ENCODE measurements around the gene NENF.

NENF gene

DNA sequence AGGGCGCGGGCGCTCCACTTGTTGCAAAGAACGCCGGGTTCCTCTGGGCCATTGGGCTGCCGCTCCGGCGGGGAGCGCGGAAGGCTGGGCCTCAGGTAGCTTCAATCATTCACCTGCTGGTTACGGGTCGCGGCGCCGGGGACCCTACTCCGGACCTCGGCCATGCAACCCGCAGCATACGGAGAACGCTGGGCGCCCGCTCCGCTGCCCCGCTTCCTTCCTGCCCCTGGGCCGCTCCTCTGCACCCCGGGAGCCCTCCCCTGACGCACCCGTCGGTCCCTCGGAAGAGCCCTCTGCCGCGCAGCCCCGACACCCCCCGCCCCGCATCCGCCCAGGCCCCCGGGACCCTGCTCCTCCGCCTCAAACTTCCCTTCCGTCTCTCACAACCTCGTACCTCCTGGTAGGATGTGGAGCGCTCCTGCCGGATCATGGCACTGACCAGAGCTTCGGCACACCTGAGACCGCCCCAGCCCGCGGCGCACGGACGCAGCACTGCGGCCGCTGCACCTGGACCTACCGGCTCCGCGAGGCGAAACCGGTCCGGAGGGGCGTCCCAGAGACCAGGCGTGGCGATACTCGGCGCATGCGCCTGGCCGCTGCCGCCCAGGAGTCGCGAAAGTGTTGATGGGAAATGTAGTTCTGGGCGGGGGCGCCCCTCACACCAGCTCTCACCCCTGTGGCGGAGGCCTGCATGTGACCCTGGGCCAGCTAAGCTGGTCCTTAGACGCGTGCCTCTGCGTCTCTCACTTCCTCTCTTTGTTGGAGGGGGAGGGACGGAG is 18.2 kb upstream of the NENF start, which contains the start of gene PACC1:
TSS of gene PACC1 (minus strand) at position 559 of the 779 bp plus-strand sequence. CDS start at position 430, 129 bp downstream.
- H3K36me3 Mint-ChIP-seq (ENCODE audit: low read depth) = peaks cover 18% of the 10 kb centered on the region
- H3K4me1 Mint-ChIP-seq (ENCODE audit: low read depth) = peaks cover 22% of the 10 kb centered on the region
- peak; percentile 92 for DNase-seq (ENCODE audit: low spot score)
- H3K9me3 Mint-ChIP-seq = no peaks in the 10 kb centered on the region
- H3K27ac Mint-ChIP-seq = peak within 1 kb of the TSS; percentile 89
- no peaks in the 10 kb centered on the region for H3K27me3 Mint-ChIP-seq (ENCODE audit: low read depth)
- H3K4me3 Mint-ChIP-seq = peak within 1 kb of the TSS; percentile 89

DNA sequence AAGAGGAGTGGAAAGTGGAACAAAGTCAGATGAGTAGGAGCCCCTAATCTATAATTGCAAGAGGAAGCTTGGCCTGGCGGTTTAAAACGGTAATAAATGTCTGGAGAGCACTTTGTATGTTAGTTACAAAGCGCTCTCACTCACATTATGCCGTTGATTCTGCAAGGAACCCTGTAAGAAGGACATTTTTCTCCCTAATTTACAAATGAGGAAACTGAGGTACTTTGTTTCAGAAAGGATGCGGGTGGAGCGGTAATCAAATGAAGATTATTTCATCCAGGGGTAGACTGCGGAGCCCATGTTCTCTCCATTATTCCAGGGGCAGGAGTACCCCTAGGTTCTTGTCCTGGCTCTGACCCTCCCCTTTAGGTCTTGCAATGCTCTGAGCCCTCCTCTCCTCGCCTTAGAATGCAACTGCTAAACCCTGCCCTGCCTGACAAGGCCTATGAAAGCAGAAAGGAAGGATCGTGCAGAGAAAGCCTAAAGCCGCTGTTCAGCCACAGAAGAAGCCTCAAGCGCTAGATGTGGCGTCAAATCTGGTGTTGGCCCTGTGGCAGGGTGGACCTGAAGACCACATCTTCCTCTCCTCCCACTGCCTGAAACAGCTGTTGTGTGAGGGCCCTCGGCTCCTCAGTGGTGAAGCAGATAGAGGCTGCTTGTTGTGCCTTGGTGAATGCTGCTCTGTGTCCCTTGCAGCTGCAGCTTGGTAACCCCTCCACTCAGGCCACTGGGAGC is 17.4 kb upstream of the NENF start:
- Mint-ChIP-seq H3K27me3 (ENCODE audit: low read depth) (no peaks in the 10 kb centered on the region), H3K36me3 (ENCODE audit: low read depth) (peaks cover 10% of the 10 kb centered on the region), H3K27ac (peak overlapping the region; percentile 89), H3K4me1 (ENCODE audit: low read depth) (peaks cover 22% of the 10 kb centered on the region), H3K9me3 (no peaks in the 10 kb centered on the region), H3K4me3 (peak overlapping the region; percentile 89)
- DNase-seq (ENCODE audit: low spot score) = no peak

DNA sequence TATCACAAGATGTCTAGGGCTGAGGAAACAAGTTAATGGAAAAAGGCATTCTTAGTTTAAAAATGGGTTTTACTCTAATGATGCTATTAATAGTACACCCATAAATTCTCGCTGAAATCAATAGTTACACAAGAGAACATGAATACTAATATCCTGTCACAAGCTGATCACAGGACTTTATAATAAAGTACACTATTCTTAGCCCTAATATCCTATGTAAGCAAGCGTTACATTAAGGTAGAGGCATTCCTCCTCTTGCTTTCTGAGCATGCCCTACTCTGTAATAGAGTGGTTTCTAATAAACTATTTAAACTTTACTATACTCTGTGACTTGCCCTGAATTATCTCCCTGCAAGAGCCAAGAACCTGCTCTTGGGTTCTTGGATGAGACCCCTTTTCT is 11.6 kb upstream of the NENF start:
- Mint-ChIP-seq H3K4me3 (no peak overlapping the region), H3K9me3 (no peaks in the 10 kb centered on the region), H3K36me3 (ENCODE audit: low read depth) (no peaks in the 10 kb centered on the region), H3K27me3 (ENCODE audit: low read depth) (peaks cover 21% of the 10 kb centered on the region), H3K27ac (no peak overlapping the region), H3K4me1 (ENCODE audit: low read depth) (no peaks in the 10 kb centered on the region)
- no peak for DNase-seq (ENCODE audit: low spot score)

DNA sequence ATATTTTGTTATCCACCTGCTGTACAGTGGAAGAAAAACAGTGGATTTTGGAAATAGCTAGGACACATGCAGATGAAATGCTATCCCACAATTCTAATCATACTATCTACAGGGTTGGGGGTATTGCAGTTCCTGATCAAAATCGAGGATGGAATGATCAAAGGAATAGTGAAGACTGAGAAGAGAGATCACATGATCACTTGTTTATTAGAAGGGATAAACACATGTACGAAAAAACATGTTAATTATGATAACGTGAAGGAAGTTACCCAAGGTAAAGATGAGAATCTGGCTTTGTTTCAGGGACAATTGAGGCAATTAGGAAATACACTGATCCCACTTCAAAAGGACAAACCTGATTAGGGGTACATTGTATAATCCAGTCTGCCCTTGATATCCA is 8.8 kb upstream of the NENF start:
- Mint-ChIP-seq H3K27ac (no peak overlapping the region), H3K4me1 (ENCODE audit: low read depth) (no peaks in the 10 kb centered on the region), H3K27me3 (ENCODE audit: low read depth) (peaks cover 27% of the 10 kb centered on the region), H3K9me3 (no peaks in the 10 kb centered on the region), H3K4me3 (no peak overlapping the region), H3K36me3 (ENCODE audit: low read depth) (no peaks in the 10 kb centered on the region)
- DNase-seq (ENCODE audit: low spot score) = no peak

DNA sequence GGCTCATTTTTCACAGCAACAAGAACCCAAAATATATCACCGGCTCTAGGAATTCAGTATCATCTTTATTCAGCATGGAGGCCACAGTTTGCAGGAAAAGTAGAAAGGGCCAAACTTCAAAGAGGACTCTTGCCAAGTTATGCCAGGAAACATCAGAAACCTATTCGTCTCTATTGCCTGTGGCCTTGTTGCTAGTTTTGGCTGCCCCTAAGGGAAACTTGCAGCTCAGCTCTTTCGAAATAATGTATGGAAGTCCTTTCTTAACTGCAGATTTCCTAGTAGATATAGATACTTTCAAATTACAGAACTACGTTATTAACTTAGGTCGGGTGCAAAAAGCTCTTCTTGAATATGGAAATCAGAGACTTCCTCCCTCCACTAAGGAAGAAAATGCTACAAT is 4.2 kb upstream of the NENF start:
- H3K4me3 Mint-ChIP-seq = no peak overlapping the region
- peaks cover 14% of the 10 kb centered on the region for H3K4me1 Mint-ChIP-seq (ENCODE audit: low read depth)
- peaks cover 31% of the 10 kb centered on the region for H3K27me3 Mint-ChIP-seq (ENCODE audit: low read depth)
- no peaks in the 10 kb centered on the region for H3K36me3 Mint-ChIP-seq (ENCODE audit: low read depth)
- H3K9me3 Mint-ChIP-seq = no peaks in the 10 kb centered on the region
- H3K27ac Mint-ChIP-seq = no peak overlapping the region
- no peak for DNase-seq (ENCODE audit: low spot score)

DNA sequence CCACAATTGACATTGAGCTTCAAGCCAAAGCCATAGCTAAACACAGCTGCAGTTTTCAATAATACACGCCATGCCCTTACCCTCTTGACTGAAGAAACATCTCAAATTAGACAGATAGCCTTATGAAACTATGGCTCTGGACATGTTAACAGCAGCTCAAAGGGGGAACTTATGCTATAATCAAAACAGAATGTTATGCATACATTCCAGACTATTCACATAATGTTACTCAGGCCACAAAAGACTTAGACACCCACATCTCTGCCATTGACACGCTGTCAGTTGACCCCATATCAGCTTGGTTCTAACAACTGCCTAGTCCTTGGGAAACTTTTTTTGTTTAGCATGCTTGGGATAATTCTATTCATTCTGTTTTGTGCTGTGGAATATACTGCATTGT is 2.3 kb upstream of the NENF start:
- Mint-ChIP-seq H3K4me3 (no peak overlapping the region), H3K27me3 (ENCODE audit: low read depth) (peaks cover 17% of the 10 kb centered on the region), H3K9me3 (no peaks in the 10 kb centered on the region), H3K27ac (no peak overlapping the region), H3K36me3 (ENCODE audit: low read depth) (no peaks in the 10 kb centered on the region), H3K4me1 (ENCODE audit: low read depth) (peaks cover 19% of the 10 kb centered on the region)
- no peak for DNase-seq (ENCODE audit: low spot score)

DNA sequence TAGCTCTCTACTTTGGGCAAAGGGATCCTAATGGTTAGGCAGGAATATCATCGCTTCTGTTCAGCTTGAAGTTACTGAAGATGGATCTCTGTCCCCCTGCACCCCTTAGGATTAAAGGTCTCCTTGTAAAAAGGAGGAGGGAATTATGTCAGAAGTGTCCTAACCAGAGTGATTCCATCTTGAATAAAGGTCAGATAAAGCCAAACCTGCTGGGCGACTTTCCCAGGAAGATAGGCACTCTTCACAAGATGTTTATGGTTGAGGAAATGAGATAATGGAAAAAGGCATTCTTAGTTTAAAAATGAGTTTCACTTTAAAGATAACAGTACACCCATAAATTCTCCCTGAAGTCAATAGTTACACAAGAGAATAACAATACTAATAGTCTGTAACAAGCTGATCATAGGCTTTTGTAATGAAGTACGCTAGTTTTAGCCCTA is 1.7 kb upstream of the NENF start:
- Mint-ChIP-seq H3K4me3 (peak overlapping the region; percentile 19), H3K4me1 (ENCODE audit: low read depth) (peaks cover 19% of the 10 kb centered on the region), H3K36me3 (ENCODE audit: low read depth) (no peaks in the 10 kb centered on the region), H3K27me3 (ENCODE audit: low read depth) (peaks cover 17% of the 10 kb centered on the region), H3K27ac (peak overlapping the region; percentile 13), H3K9me3 (no peaks in the 10 kb centered on the region)
- no peak for DNase-seq (ENCODE audit: low spot score)

DNA sequence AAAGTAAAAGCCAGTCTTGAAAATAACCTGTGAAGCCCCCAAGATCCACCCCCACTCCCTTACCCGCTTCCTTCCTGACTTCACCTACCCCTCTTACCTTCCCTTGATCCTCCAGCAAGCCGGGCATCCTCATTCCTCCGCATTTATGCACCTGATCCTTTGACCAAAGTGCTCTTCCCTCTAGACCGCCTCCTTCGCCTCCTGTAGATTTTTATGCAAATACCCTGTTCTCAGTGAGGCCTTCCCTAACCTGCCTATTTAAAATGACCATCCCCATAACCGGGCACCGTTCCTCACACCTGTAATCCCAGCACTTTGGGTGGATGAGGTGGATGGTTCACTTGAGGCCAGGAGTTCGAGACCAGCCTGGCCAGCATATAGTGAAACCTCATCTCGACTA is 1.1 kb upstream of the NENF start:
- DNase-seq (ENCODE audit: low spot score) = no peak
- no peaks in the 10 kb centered on the region for H3K36me3 Mint-ChIP-seq (ENCODE audit: low read depth)
- peaks cover 19% of the 10 kb centered on the region for H3K4me1 Mint-ChIP-seq (ENCODE audit: low read depth)
- no peak overlapping the region for H3K27ac Mint-ChIP-seq
- peaks cover 16% of the 10 kb centered on the region for H3K27me3 Mint-ChIP-seq (ENCODE audit: low read depth)
- H3K4me3 Mint-ChIP-seq = peak overlapping the region; percentile 19
- H3K9me3 Mint-ChIP-seq = no peaks in the 10 kb centered on the region

DNA sequence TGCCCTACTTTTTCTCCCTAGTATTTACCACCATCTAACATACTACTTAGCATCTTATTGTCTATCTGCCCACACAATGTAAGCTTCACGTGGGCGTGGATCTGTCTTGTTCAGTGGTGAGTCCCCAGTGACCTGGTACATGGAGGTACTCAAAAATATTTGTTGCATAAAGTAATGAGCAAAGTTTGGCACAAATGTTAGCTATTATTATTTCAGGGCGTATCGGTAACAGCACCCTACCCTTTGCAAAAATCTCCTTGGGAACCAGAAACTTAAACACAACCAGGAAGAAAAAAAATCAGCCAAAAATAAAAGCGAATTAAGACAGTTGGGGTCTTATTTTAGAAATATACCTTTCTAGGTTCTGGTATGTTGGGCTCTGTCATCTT is 454 bp upstream of the NENF start:
- no peaks in the 10 kb centered on the region for H3K9me3 Mint-ChIP-seq
- DNase-seq (ENCODE audit: low spot score) = no peak
- H3K36me3 Mint-ChIP-seq (ENCODE audit: low read depth) = no peaks in the 10 kb centered on the region
- peaks cover 14% of the 10 kb centered on the region for H3K27me3 Mint-ChIP-seq (ENCODE audit: low read depth)
- peak overlapping the region; percentile 70 for H3K4me3 Mint-ChIP-seq
- peak overlapping the region; percentile 7 for H3K27ac Mint-ChIP-seq
- peaks cover 19% of the 10 kb centered on the region for H3K4me1 Mint-ChIP-seq (ENCODE audit: low read depth)

DNA sequence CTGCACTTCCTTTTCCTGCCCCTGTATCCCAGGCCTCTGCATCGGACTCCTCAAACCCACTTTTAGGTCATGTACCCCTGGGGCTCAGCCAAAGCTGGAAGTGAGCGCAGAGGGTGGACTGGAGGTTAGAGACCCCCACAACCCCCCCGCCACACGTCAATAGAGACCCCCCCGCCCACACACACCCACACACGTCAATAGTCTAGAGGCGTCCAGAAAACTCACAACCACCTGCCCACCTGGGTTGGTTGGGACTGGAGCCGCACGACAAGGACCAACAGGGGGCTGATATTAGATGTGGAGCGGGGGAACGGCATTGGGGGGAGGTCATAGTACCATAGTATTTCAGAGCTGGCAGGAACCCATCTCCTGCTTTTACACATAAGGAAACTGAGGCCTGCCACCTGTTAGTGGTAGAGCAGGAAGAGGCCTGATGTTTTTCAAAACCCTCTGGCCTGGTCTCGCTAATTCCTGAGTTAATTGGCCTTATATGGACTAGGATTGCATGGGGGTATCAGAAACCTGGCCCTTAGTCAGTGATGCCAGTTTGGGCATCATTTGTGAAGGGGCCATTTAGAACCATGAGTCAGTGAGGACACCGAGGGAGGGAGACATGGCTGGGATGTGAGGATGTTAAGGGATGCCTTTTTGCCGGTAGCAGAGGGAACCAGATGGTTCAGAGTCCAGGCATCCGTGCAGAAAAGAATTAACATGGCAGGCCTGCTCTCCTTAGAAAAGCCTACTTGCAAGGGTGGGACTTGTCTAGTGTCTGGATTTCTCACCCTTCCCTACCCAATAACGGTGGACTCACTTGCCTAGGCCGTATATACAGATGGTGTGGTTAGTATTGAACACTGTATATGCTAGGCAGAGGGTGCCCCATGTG is 1.1 kb downstream of the NENF start:
- Mint-ChIP-seq H3K36me3 (ENCODE audit: low read depth) (no peaks in the 10 kb centered on the region), H3K27ac (peak overlapping the region; percentile 27), H3K4me1 (ENCODE audit: low read depth) (peaks cover 20% of the 10 kb centered on the region), H3K9me3 (no peaks in the 10 kb centered on the region), H3K4me3 (peak overlapping the region; percentile 75), H3K27me3 (ENCODE audit: low read depth) (peaks cover 11% of the 10 kb centered on the region)
- DNase-seq (ENCODE audit: low spot score) = no peak

DNA sequence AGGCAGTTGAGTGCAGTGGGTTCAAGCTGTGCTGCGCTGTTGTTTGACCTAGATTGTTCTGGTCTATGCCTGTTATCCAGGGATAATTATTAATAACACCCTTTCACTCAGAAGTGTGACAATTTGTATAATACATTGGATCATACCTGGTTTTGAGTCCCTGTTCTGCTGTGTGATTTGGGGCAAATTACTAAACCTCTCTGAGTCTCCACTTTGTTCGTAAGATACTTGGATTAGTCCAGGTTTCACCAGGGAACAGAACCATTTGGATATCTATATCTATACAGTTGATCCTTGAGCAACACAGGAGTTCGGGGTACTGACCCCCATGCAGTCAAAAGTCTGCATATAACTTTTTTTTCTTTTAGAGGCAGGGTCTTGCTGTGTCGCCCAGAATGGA is 2.3 kb downstream of the NENF start:
- no peak for DNase-seq (ENCODE audit: low spot score)
- Mint-ChIP-seq H3K4me1 (ENCODE audit: low read depth) (peaks cover 20% of the 10 kb centered on the region), H3K27me3 (ENCODE audit: low read depth) (peaks cover 6% of the 10 kb centered on the region), H3K27ac (no peak overlapping the region), H3K36me3 (ENCODE audit: low read depth) (no peaks in the 10 kb centered on the region), H3K9me3 (no peaks in the 10 kb centered on the region), H3K4me3 (no peak overlapping the region)

DNA sequence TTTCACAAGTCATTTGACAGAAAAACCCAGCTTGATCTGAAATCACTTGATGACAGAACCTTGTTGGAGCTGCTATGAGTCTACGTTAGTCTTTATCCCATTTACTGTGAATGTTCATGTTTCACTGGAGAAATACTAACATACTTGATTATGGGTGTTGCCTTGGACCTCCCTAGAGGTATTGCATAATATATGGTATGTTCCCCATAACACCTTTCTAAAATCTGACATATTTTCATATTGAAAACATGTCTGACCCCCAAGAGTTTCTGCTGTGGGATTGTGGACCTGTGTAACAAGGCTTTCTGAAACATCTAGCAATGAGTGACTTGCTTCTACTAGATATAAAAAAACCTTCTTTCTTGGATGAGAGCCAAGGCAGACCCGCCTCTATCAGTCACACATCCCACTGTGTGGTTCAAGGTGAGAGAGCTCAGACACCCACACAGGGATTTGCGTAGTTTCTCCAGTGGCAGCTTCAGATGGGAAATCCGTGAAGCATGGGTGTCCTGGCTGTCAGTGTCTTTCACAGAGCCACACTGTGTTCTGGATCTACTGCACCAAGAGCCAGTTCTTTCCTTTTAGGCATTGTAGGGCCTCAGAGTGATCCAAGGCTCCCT is 4.6 kb downstream of the NENF start:
- H3K4me3 Mint-ChIP-seq = no peak overlapping the region
- DNase-seq (ENCODE audit: low spot score) = no peak
- no peak overlapping the region for H3K27ac Mint-ChIP-seq
- H3K9me3 Mint-ChIP-seq = no peaks in the 10 kb centered on the region
- H3K36me3 Mint-ChIP-seq (ENCODE audit: low read depth) = no peaks in the 10 kb centered on the region
- no peaks in the 10 kb centered on the region for H3K27me3 Mint-ChIP-seq (ENCODE audit: low read depth)
- H3K4me1 Mint-ChIP-seq (ENCODE audit: low read depth) = peaks cover 7% of the 10 kb centered on the region

DNA sequence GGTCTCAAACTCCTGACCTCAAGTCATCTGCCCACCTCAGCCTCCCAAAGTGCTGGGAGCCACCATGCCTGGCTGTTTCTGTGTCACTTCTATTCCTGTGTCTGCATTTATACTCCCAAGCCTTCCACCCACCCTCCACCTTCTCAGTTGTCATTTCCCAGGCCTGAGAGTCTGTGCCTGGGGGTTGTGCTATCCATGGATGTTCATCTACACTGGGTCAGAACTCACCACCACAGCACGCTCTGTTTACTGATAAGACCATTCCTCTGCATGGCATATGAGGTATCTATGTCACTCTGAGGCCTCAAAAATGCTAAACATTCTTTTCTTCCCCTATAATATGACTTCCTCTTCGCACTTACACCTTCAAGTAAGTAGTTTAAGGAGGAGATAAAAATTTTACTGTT is 6.1 kb downstream of the NENF start:
- Mint-ChIP-seq H3K9me3 (no peaks in the 10 kb centered on the region), H3K27me3 (ENCODE audit: low read depth) (no peaks in the 10 kb centered on the region), H3K4me3 (no peak overlapping the region), H3K36me3 (ENCODE audit: low read depth) (peaks cover 3% of the 10 kb centered on the region), H3K4me1 (ENCODE audit: low read depth) (peaks cover 5% of the 10 kb centered on the region), H3K27ac (no peak overlapping the region)
- DNase-seq (ENCODE audit: low spot score) = no peak
